Left ventricle myocardium superior (tissue), 1 donor: ENCODE results near the gene RND2. TPM values are rescaled to one million over a fixed set of nuclear protein-coding genes. Genes with fewer than 3 reads are reported as not detected.
"Not testable (repeated sequence)": the region's sequence is repeated elsewhere in the genome, so short reads cannot be mapped to it uniquely, and the experiment has no call there.

Experiments
- ATAC-seq: fragments of 200-7000 bp; cut with Tn5 transposase; one replicate; pipeline ENCODE4 v1.9.1; 2020; ENCODE audit warnings: mild to moderate bottlenecking, moderate library complexity
- DNase-seq: peaks from one replicate; pipeline ENCODE4 v3.0.0-alpha.2; 2020
- intact Hi-C: fragments of 100-400 bp; cut with micrococcal nuclease; formaldehyde crosslinking; loops from one replicate; pipeline ENCODE4 v1.11.0; 2022
- total RNA-seq: library from RNA; stranded (reverse); fragmentation: NEBNext Ultra II Directional; extraction: Animal tissue kit (Norgen Biotek cat#: 25700); gene quantifications from one replicate; pipeline ENCODE4 v1.2.1, GENCODE V29; 2021
- donor health status: DM: no; HTN: yes; CAD: no; lungs with severe emphysema.

The RND2 gene
- total RNA-seq, 1 donor from 2014 or later: 0.82 TPM

DNA sequence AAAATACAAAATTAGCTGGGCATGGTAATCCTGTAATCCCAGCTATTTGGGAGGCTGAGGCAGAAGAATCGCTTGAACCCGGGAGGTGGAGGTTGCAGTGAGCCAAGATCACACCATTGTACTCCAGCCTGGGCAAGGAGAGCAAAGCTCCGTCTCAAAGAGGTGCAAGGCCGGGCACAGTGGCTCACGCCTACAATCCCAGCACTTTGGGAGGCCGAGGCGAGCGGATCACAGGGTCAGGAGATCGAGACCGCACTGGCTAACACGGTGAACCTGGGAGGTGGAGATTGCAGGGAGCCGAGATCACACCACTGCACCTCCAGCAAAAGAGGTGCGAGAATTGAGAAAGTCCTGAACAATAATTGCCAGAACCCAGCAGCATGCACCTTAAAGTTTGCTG, 24.1 kb upstream of the RND2 start:
- intact Hi-C loops: not testable (repeated sequence)

DNA sequence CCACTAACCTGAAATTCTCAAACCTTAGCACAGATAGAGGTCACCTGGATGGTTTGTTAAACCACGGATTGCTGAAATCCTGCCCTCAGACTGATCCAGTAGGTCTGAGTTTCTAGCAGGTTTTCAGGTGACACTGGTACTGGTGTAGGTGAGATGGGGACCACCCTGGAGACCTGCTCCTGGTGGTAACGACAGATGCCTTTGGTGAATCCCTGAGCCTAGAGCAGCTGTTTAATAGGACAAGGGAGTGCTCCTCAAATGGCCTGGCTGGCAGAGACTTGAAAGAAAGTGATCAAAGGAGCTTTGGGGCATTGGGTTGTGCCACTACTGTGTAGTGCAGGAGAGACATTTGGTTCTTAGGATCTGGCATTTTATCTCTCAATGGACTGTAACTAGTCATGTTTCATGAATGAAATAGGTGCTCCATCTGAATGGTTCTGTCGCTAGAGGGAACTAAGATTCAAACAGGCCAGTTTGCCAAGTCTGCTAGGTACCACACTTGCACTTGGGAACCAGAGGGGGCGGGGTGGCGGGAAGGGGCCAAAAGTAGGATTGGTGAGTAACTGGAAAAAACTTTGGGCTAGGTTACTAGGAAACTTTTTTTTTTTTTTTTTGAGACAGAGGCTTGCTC, 21.4 kb upstream of the RND2 start:
- intact Hi-C loops: no loop called here
- no peak for DNase-seq
- ATAC-seq: no peak

More for the DNA sequence above, 24.1 kb upstream of the RND2 start:
- not testable (repeated sequence) for ATAC-seq, DNase-seq

DNA sequence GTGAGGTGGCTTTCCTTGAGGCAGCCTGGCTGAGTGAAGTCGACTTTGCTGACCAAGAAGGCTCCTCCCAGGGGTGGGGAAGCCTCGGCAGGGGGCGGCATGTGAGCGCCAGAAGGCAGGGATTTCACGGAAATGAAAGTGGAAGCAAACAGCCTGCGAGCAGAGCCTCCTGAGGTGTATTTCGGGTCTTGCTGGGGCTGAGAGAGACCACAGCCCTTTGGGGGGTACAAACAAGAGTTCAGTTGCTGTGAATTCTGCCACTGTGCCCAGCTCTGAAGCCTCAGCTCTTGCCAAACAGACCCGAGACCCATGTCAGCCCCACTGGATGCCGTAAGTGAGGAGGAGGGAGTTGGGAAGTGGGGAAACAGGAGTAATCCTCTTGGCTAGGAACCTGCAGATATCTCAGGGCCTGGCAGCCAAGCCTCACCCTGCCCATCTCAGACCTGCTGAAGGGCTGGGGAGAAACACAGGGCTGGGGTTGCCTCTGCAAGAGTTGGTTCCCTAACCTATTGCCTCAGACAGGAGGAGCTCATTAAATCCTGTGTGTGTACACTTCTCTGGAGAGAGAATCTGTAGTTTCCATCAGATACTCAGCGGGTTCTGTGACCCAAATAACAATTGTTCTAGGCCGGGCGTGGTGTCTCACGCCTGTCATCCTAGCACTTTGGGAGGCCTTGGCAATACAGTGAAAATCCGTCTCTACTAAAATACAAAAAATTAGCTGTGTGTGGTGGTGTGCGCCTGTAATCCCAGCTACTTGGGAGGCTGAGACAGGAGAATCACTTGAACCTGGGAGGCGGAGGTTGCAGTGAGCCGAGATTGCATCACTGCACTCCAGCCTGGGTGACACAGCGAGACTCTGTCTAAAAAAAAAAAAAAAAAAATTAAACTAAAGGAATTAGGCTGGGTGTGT, 18.1 kb upstream of the RND2 start, which contains the start of gene IFI35:
Gene IFI35 (plus strand): TSS at position 146 of the 913 bp plus-strand sequence. CDS start 164 bp downstream, at position 310.
- intact Hi-C loops: no loop called here
- peak; percentile 87 for DNase-seq
- peak; percentile 91 for ATAC-seq

DNA sequence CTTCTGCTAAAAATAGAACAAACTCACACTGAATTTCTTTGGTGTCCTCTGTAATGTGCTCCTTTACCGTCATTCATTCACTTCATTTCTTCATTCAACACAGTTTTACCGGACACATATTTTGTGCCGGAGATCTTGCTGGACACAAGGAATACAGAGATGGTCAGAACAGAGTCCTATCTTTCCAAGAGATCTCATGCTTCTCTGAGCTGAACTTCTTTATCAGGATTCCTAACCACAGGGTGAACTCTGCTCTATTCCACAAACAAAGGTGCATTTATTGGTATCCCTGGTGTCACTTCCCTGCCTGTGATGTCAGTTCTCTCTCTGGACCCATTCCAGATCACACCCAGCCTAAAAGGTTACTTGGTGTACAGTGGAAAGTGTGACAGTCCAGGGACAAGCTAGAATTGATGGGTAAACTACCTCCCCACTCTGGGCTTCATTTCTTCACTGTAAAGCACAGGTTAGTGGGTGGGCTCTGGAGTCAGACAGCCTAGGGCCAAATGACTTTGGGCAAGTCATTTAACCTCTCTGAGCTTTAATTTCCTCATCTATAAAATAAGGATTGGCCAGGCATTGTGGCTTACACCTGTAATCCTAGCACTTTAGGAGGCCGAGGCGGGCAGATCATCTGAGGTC, 14.2 kb upstream of the RND2 start:
- no peak for DNase-seq
- intact Hi-C loops: no loop called here
- ATAC-seq: no peak

DNA sequence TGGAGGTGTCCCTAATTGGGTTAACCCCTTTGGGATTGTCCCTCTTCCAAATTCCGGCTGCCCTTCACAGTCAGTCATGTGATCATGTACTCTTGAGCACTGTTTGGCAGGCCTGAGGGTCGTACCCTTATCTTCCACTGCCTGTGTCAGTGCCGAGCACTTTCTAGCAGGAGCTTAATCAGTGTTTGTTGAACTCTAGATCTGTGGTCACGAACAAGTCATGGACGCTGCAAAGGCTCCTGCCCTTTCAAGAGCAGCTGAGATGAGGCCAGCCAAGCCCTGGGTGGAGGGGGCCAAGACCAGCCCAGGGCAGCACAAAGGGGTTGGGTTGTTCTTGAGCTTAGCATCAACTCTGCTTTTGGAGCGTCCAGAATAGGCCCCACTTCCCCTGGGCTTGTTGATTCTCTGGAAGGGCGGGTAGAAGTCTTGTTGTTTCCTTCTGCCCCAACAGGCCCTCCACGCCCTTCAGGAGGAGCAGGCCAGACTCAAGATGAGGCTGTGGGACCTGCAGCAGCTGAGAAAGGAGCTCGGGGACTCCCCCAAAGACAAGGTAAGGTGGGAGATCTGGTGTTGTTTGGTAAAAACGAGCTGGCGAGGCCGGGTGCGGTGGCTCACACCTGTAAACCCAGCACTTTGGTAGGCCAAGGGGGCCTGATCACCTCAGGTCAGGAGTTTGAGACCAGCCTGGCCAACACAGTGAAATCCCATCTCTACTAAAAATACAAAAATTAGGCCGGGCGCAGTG, 13.1 kb upstream of the RND2 start:
- ATAC-seq (peak; percentile 29), DNase-seq (no peak)
- intact Hi-C loops: no loop called here

DNA sequence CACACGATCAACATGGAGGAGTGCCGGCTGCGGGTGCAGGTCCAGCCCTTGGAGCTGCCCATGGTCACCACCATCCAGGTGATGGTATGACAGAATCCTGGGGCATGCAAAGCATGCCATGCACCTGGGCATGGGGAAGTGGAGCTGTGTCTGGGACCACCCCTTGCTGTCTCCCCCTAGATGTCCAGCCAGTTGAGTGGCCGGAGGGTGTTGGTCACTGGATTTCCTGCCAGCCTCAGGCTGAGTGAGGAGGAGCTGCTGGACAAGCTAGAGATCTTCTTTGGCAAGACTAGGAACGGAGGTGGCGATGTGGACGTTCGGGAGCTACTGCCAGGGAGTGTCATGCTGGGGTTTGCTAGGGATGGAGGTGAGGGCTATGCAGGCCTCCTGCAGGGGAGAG, 11.7 kb upstream of the RND2 start:
- ATAC-seq (no peak), DNase-seq (no peak)
- intact Hi-C loops: no loop called here

DNA sequence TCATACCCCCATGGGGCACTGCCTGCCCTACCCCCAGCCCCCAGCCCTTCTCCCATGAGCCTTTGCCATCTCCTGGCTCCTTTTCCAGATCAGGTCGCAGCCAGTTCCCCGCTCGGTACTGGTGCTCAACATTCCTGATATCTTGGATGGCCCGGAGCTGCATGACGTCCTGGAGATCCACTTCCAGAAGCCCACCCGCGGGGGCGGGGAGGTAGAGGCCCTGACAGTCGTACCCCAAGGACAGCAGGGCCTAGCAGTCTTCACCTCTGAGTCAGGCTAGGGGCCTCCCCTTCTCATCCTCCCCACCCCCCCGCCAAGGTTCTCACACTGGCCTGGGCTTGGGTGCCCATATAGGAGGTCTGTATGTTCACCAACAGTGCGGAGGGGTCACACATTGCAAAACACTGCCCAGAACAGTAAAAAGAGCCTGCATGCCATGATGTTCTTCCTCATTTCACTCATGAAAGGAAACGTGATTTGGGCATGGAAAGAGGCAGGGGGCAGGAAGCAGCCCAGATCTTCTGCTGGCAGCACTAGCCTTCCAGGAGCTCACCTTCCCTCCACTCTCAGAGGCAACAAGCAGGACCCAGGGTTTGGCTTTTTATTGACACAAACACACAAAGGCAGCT, 10.9 kb upstream of the RND2 start:
- peak; percentile 51 for DNase-seq
- peak; percentile 29 for ATAC-seq
- intact Hi-C loops: no loop called here

DNA sequence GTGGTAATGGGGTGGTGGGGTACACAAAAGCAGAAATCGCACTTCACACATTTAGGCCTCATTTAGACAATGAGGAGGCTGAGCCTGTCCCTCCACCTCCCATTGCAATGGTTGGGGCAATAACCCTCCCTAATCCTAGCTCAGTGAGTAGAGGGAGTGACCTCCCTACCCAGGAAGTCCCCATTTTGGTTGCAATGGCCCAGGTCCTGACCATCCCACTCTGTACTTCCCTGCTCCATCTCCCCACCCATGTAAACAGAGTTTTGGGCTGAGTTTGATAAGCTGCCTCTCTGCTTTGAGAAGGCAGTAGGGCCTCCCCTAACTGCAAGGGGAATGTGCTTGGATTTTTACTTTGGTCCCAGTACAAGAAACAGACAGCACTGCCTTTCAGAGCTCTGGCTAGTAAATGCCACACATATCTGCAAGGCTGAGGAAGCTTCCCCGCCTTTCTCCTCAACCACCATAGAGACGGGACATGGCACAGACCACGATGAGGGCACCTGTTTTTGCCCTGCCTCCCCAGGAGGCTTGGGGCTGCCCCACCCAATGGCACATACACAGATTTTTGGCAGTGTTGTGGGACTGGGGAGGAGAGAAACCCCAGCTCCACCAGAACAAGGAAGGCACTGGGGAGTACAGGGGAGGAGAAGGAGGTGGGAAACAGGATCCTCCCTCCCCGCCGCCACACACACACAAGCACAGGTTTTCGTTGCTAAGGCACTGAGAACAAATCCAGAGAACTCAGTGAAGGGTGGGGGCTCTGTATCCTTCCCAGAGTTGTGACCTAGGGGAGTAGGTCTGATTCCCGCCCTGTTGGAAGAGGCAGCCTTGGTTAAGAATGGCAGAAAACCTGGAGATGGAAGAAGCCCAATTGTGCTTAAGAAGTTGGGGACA, 10.1 kb upstream of the RND2 start:
- ATAC-seq (peak; percentile 2), DNase-seq (no peak)
- intact Hi-C loops: no loop called here

DNA sequence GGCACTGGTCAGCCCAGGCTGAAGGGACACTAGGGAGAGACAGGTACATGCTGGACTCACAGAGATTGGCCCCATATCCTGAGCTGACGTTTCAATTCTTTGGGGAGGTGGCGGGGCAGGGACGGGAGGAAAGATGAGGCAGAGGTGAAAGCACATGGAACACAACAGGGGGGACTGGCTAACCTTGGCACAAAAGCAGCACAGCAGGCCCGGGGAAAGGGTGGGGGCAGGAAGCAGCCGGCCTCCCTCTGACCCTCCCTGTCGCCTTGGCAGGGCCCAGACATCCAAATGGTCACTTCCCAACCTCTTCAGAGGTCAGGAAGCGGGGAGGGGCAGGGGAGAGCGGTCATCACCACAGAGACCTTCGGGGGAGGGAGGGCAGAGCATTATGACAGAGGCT, 9.5 kb upstream of the RND2 start:
- intact Hi-C loops: no loop called here
- DNase-seq: peak; percentile 70
- ATAC-seq: peak; percentile 52

DNA sequence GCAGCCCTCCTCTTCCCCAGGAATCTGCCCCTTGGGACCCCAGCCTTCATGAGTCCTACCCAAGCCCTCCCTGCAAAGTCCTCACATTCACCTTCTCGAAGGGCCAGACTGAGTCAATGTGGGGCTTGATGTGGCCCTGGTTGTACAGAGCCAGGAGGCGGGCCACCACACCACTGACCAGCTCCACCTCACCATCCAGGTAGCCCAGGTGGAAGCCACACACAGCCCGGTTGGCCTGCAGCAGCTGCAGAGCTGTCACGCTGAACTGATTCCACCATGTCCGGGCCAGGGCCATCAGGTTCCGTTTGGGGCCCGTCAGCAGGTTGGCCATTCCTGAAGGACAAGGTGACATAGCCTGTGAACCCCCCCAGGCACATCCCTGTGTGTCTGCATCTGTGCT, 8.8 kb upstream of the RND2 start:
- no peak for ATAC-seq
- DNase-seq: no peak
- intact Hi-C loops: no loop called here

DNA sequence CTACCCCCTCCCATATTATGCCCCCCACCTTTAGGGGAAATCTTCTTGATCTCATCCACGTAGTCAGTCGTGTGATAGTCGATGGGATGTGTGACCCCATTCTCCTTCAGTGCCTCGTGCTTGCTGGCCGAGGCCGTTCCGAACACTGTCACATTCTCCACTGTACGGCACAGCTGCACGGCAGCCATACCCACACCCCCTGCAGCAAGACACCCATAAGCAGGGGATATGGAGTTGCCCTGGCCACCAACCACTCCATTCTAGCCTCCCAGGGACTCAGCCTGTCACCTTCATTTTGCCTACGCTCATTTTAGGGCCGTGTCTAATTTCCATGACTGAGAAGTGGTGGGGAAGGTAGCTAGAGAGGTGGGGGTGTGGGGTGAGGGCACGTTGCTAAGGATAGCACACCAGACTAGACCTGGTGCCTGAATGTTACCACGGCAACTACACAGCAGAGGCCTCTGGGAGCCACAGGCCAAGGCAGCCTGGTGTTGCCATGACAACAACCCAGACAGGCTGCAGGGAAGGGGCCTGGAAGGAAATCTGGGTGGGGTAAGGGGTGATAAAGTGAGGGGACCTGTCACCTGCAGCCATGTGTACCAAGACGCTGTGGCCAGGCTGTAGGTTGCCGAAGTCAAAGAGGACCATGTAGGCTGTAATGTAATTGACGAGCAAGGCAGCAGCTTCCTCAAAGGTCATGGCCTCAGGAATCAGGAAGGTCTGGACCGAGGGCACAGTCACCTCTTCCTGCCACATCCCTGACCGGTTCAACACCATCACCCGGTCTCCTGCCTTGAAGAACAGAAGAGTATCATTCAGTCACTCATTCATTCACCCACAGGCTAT, 6.8 kb upstream of the RND2 start:
- DNase-seq: no peak
- intact Hi-C loops: no loop called here
- ATAC-seq: no peak

DNA sequence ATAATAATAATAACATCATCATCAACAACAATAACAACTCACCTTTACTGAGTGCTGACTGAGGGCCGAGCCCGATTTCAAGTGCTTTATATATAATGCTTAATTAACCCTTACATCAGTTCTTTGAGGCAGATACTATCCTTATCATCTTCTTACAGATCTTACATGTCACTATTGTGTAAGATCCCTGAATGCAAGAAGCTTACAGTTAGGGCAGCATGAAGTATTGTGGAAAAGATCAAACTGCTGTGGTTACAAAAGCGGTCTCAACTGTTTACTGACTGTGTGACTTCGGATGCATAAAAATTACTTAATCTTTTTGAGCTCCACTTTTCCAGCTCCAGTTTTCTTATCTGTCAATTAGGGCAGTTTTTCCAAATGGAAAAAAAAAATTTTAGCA, 6.1 kb upstream of the RND2 start:
- DNase-seq: no peak
- intact Hi-C loops: no loop called here
- ATAC-seq: no peak

DNA sequence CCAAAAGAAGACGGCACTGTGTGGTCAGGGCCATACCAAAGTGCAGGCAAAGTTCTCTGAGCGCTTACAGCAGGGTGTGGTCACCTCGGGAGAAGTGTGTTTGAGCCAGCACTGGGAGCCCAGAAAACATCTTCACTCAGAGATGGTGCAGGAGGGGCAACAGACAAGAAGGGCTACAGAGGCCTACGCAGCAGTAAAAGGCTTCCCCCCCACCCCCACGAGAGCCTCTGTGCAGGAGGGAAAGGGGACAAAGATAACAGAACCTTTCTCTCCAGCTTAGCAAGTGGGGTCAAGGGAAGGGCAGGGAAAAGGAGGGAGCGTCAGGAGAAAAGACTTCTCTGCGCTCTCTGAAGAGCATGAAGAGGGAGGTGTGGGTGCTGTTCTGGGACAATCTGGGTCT, 5.6 kb upstream of the RND2 start:
- intact Hi-C loops: no loop called here
- no peak for ATAC-seq

DNA sequence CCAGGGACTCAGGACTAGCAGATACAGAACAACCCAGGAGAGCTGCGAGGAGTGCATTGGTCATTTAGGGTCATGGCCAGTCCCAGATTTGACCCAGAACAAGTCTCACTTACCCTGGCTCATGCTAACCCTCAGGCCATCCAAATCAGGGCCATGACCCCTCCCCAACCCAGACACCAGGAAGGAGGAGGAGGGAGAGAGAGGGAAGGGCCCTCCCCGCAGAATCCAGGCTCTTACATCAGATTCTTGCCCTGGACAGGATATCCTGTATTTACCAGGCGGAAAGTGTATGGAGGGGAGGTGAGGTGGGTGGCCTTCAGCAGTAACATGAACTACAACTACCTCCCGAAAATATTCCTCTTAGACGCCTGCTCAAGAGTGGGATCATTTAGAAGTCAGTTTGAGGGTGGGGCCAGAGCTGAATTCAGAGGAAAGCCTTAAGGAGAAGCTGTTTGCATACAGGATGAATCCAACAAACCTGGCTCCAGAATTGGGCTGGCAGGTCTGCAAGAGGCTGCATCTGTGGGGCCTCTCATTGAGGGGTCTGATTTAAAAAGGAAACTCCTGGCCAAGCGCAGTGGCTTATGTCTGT, 4.9 kb upstream of the RND2 start:
- intact Hi-C loops: no loop called here
- ATAC-seq: no peak
- no peak for DNase-seq

More for the DNA sequence above, 5.6 kb upstream of the RND2 start:
- no peak for DNase-seq

DNA sequence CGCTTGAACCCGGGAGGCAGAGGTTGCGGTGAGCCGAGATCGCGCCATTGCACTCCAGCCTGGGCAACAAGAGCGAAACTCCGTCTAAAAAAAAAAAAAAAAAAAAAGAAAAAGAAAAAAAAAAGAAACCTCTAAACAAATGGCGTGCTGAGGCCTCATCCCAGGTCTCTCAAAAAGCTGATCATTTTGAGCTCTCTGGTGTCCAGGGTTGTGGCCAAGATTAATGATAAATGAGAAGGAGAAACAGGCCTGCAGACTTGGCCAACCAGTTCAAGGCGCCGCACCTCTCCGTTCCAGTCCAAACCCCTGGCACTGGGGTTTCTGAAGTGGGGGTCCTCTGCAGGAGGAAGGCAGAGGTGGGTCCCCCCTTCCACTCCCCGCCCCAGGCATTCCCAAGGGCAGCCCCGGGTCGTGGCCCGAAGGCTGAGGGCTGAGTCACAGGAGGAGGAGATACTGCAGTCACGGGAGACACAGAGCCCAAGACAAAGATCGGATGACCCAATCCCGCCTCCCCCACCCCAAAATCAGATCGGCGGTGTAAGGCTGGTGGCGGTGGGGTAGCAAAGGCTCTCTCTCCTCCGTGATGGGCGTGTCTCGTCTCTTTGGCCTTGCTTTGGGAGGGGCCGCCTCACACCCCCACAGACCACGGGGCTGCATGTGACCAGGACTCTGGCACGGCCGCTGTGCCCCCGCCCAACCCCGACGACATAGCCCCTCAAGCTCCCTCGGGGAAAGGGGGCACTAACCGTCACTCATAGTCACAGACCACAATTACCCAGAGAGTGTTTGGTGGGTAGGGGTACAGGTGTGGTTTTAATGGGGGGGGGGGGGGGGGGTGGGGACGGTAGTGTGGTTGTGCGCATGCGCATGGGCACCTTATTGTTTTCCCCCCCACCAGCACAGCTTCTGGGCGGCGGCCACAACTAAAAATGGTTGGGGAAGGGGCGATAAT, 4.0 kb upstream of the RND2 start:
- DNase-seq: peak; percentile 77
- peak; percentile 41 for ATAC-seq
- intact Hi-C loops: no loop called here
